Esophagus muscularis mucosa (tissue), 4 donors: ENCODE results near the gene PCDHGA12.

Experiments used
- EP300 ChIP-seq: sonication (generic); formaldehyde crosslinking; IDR thresholded peaks from one replicate; pipeline ENCODE4 v1.6.1; 2017; ENCODE audit warnings: antibody characterized with exemption
- POLR2A ChIP-seq: fragments of 450-650 bp; IDR thresholded peaks from one replicate; pipeline ENCODE4 v1.6.1; 2017; ENCODE audit warnings: antibody characterized with exemption, moderate library complexity, mild to moderate bottlenecking, low read depth
- POLR2AphosphoS5 ChIP-seq, 2 donors: sonication (generic); formaldehyde crosslinking; IDR thresholded peaks; one replicate each; pipeline ENCODE4 v1.6.1; 2017; ENCODE audit warnings: antibody characterized with exemption in 2 of 2
- TF ChIP-seq, protein P1 (sequence below), 3 experiments: fragments of 200-600 bp in 2 of 3; fragments of 450-650 bp in 1 of 3; sonication (generic) in 2 of 3; IDR thresholded peaks; one replicate each; pipeline ENCODE4 v1.5.1; 2017 to 2019; ENCODE audit warnings: antibody characterized with exemption in 3 of 3, mild to moderate bottlenecking in 2 of 3, moderate library complexity in 1 of 3

DNA sequence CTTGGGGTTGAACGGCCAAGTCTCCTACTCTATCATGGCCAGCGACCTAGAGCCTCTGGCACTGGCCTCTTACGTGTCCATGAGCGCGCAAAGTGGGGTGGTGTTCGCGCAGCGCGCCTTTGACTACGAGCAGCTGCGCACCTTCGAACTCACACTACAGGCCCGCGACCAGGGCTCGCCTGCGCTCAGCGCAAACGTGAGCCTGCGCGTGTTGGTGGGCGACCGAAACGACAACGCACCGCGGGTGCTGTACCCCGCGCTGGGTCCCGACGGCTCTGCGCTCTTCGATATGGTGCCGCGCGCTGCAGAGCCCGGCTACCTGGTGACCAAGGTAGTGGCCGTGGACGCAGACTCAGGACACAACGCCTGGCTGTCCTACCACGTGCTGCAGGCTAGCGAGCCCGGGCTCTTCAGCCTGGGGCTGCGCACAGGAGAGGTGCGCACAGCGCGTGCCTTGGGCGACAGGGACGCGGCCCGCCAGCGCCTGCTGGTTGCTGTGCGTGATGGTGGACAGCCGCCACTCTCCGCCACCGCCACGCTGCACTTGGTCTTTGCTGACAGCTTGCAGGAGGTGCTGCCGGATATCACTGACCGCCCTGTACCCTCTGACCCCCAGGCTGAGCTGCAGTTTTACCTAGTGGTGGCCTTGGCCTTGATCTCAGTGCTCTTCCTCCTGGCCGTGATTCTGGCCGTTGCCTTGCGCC is 30.6 kb upstream of the PCDHGA12 start:
- TF ChIP-seq, protein P1, sequence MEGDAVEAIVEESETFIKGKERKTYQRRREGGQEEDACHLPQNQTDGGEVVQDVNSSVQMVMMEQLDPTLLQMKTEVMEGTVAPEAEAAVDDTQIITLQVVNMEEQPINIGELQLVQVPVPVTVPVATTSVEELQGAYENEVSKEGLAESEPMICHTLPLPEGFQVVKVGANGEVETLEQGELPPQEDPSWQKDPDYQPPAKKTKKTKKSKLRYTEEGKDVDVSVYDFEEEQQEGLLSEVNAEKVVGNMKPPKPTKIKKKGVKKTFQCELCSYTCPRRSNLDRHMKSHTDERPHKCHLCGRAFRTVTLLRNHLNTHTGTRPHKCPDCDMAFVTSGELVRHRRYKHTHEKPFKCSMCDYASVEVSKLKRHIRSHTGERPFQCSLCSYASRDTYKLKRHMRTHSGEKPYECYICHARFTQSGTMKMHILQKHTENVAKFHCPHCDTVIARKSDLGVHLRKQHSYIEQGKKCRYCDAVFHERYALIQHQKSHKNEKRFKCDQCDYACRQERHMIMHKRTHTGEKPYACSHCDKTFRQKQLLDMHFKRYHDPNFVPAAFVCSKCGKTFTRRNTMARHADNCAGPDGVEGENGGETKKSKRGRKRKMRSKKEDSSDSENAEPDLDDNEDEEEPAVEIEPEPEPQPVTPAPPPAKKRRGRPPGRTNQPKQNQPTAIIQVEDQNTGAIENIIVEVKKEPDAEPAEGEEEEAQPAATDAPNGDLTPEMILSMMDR (IDR thresholded peaks at IDR 0.05) = no peak
- TF ChIP-seq POLR2A (no peak), EP300 (no peak), POLR2AphosphoS5 (IDR thresholded peaks at IDR 0.05) (no peak)
